Body of pancreas (tissue), 4 donors: Measurements from ENCODE around the gene DEFB125.

Experiments
- CTCF ChIP-seq, 7 experiments: fragments of 450-650 bp in 4 of 7; fragments of 200-600 bp in 3 of 7; sonication (generic) in 3 of 7; IDR thresholded peaks; one replicate each; pipeline ENCODE4 v1.5.1; 2016 to 2019; ENCODE audit warnings: antibody characterized with exemption in 7 of 7
- POLR2A ChIP-seq, 3 donors: fragments of 450-650 bp; IDR thresholded peaks; one replicate each; pipeline ENCODE4 v1.6.1; 2016; ENCODE audit warnings: antibody characterized with exemption in 3 of 3, mild to moderate bottlenecking in 2 of 3

- no peak for TF ChIP-seq POLR2A (IDR thresholded peaks at IDR 0.05)
- no peak for TF ChIP-seq CTCF (IDR thresholded peaks at IDR 0.05)
These were observed 10.2 kb upstream of the DEFB125 start for GRCh38 chr20:77231-77630.
